Panc1 (cell line): ENCODE data around the gene ETV2.

Experiments used
- POLR2AphosphoS5 ChIP-seq: IDR thresholded peaks from 2 replicates; pipeline ENCODE4 v1.6.1; 2012; ENCODE audit warnings: mild to moderate bottlenecking, low read depth, low read length, moderate library complexity
- SIN3A ChIP-seq: IDR thresholded peaks from 2 replicates; pipeline ENCODE4 v1.6.1; 2012; ENCODE audit warnings: low read depth, mild to moderate bottlenecking, low read length, moderate library complexity, borderline replicate concordance; ENCODE audit not compliant: insufficient read depth
- TCF7L2 ChIP-seq: IDR thresholded peaks from 2 replicates; pipeline ENCODE4 v1.6.1; 2011; ENCODE audit warnings: mild to moderate bottlenecking, low read depth, low read length, inconsistent platforms
- TF ChIP-seq, protein P1 (sequence below): fragments of 450-650 bp; IDR thresholded peaks from 2 replicates; pipeline ENCODE4 v1.5.1; 2017; ENCODE audit warnings: mild to moderate bottlenecking
- TF ChIP-seq, protein P2 (sequence below), 2 experiments: IDR thresholded peaks; 2 replicates each; pipeline ENCODE4 v1.6.1; 2011 to 2012; ENCODE audit warnings: low read depth in 2 of 2, control low read depth in 1 of 2, low read length in 1 of 2, mild to moderate bottlenecking in 1 of 2, moderate library complexity in 1 of 2; ENCODE audit not compliant: insufficient read depth in 1 of 2

DNA sequence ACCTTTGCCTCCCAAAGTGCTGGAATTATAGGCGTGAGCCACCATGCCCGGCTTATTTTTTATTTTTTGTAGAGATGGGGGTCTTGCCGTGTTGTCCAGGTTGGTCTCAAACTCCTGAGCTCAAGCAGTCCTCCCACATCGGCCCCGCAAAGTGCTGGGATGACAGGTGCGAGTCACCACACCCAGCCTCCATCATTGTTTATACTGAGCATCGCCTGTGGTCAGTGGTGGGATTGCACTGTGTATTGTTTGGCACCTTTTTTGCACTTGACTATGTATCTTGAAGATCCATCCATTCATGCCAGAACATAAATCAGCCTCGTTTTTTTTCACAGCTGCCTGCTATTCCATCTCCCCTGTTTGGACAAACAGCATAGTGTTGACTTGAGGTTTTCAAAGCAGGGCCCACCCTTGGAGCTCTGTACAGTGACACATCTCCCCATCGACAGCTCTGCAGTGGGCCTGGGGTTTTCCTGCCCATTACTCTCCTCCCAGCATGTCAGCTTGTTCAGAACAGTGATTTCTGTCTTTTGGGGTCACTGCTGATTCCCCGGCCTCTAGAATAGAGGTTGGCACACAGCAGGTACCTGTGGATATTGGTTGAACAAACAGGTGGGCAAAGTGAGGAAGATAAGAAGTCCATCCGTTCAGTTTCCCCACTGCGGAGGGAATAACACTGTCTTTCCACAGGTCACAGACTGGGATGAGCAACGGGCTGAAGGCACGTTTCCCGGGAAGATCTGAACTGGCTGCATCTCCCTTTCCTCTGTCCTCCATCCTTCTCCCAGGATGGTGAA is 16.6 kb downstream of the ETV2 start:
- TF ChIP-seq, protein P1, sequence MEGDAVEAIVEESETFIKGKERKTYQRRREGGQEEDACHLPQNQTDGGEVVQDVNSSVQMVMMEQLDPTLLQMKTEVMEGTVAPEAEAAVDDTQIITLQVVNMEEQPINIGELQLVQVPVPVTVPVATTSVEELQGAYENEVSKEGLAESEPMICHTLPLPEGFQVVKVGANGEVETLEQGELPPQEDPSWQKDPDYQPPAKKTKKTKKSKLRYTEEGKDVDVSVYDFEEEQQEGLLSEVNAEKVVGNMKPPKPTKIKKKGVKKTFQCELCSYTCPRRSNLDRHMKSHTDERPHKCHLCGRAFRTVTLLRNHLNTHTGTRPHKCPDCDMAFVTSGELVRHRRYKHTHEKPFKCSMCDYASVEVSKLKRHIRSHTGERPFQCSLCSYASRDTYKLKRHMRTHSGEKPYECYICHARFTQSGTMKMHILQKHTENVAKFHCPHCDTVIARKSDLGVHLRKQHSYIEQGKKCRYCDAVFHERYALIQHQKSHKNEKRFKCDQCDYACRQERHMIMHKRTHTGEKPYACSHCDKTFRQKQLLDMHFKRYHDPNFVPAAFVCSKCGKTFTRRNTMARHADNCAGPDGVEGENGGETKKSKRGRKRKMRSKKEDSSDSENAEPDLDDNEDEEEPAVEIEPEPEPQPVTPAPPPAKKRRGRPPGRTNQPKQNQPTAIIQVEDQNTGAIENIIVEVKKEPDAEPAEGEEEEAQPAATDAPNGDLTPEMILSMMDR: no peak
- no peak for TF ChIP-seq SIN3A
- TF ChIP-seq, protein P2, sequence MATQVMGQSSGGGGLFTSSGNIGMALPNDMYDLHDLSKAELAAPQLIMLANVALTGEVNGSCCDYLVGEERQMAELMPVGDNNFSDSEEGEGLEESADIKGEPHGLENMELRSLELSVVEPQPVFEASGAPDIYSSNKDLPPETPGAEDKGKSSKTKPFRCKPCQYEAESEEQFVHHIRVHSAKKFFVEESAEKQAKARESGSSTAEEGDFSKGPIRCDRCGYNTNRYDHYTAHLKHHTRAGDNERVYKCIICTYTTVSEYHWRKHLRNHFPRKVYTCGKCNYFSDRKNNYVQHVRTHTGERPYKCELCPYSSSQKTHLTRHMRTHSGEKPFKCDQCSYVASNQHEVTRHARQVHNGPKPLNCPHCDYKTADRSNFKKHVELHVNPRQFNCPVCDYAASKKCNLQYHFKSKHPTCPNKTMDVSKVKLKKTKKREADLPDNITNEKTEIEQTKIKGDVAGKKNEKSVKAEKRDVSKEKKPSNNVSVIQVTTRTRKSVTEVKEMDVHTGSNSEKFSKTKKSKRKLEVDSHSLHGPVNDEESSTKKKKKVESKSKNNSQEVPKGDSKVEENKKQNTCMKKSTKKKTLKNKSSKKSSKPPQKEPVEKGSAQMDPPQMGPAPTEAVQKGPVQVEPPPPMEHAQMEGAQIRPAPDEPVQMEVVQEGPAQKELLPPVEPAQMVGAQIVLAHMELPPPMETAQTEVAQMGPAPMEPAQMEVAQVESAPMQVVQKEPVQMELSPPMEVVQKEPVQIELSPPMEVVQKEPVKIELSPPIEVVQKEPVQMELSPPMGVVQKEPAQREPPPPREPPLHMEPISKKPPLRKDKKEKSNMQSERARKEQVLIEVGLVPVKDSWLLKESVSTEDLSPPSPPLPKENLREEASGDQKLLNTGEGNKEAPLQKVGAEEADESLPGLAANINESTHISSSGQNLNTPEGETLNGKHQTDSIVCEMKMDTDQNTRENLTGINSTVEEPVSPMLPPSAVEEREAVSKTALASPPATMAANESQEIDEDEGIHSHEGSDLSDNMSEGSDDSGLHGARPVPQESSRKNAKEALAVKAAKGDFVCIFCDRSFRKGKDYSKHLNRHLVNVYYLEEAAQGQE (IDR thresholded peaks at IDR 0.05; ENCODE audit: insufficient read depth in 1 of 2, low read depth in 2 of 2, low read length in 1 of 2): no peak
- no peak for TF ChIP-seq POLR2AphosphoS5
- no peak for TF ChIP-seq TCF7L2
